ENCODE data around the gene MTR. TPM values are rescaled to one million over a fixed set of nuclear protein-coding genes. Genes with fewer than 3 reads are reported as not detected.

Gene MTR
- total RNA-seq, 1 donor = 38.4 TPM

GRCh38 chr1:236844499-236845271 is 49.6 kb downstream of the MTR start:
- peak; percentile 34 for DNase-seq (ENCODE audit: low read depth)
- TF ChIP-seq CTCF (IDR thresholded peaks at IDR 0.05; ENCODE audit: insufficient read depth, low read length) = no peak
- H3K4me3 ChIP-seq (ENCODE audit: low read depth, low read length) = no peak overlapping the region

GRCh38 chr1:236845830-236846229 is 50.7 kb downstream of the MTR start:
- no peak for DNase-seq (ENCODE audit: low read depth)
- TF ChIP-seq CTCF (IDR thresholded peaks at IDR 0.05; ENCODE audit: insufficient read depth, low read length) = no peak

GRCh38 chr1:236848274-236848923 is 53.3 kb downstream of the MTR start:
- no peak overlapping the region for H3K4me3 ChIP-seq (ENCODE audit: low read depth, low read length)
- no peak for TF ChIP-seq CTCF (IDR thresholded peaks at IDR 0.05; ENCODE audit: insufficient read depth, low read length)
- DNase-seq (ENCODE audit: low read depth) = no peak

More at GRCh38 chr1:236845830-236846229, 50.7 kb downstream of the MTR start:
- H3K4me3 ChIP-seq (ENCODE audit: low read depth, low read length) = no peak overlapping the region

GRCh38 chr1:236850077-236850979 is 55.2 kb downstream of the MTR start:
- DNase-seq (ENCODE audit: low read depth) = no peak
- no peak for TF ChIP-seq CTCF (IDR thresholded peaks at IDR 0.05; ENCODE audit: insufficient read depth, low read length)
- no peak overlapping the region for H3K4me3 ChIP-seq (ENCODE audit: low read depth, low read length)

- H3K4me3 ChIP-seq (ENCODE audit: low read depth, low read length) = no peak overlapping the region
- no peak for DNase-seq (ENCODE audit: low read depth)
- no peak for TF ChIP-seq CTCF (IDR thresholded peaks at IDR 0.05; ENCODE audit: insufficient read depth, low read length)
Measured at GRCh38 chr1:236851871-236852270, 56.8 kb downstream of the MTR start.

GRCh38 chr1:236853921-236854604 is 59.0 kb downstream of the MTR start:
- peak; percentile 24 for DNase-seq (ENCODE audit: low read depth)
- TF ChIP-seq CTCF (IDR thresholded peaks at IDR 0.05; ENCODE audit: insufficient read depth, low read length) = no peak
- H3K4me3 ChIP-seq (ENCODE audit: low read depth, low read length) = no peak overlapping the region
